HepG2 (cell line): ENCODE results near the gene ACACB. TPM values are rescaled to one million over a fixed set of nuclear protein-coding genes. Genes with fewer than 3 reads are reported as not detected.

Experiments
- ATAC-seq: fragments of 200-7000 bp; cut with Tn5 transposase; 3 replicates; pipeline ENCODE4 v1.9.1; 2020; ENCODE audit warnings: mild to moderate bottlenecking, moderate library complexity
- BruUV-seq: library from RNA; stranded (reverse); fragments of 400-500 nt; replicated peaks from 2 replicates; lab custom pipeline; 2021; lab: Mats Ljungman, UMichigan
- CTCF ChIA-PET: fragments of 300-600 bp; formaldehyde crosslinking; extraction: SDS; loops from one replicate; lab custom pipeline; 2021; ENCODE audit warnings: low total read pairs, inconsistent platforms, low intra/inter-chr PET ratio; lab: Yijun Ruan, JAX
- POLR2A ChIA-PET: fragments of 350-600 bp; sonication (Branson Sonifier 250); formaldehyde crosslinking; loops from one replicate; lab custom pipeline; 2020; ENCODE audit warnings: antibody characterized with exemption, inconsistent platforms; lab: Yijun Ruan, JAX
- DNase-seq: peaks from one replicate; pipeline ENCODE4 v3.0.0-alpha.2; 2015; ENCODE audit warnings: low spot score
- FAIRE-seq: peaks from 3 replicates; lab custom pipeline; 2011; peaks lifted over from hg19 to GRCh38; lab: Jason Lieb, UNC
- H2AFZ ChIP-seq: one replicate; pipeline ENCODE4 v1.6.1; 2011; ENCODE audit warnings: low read length, inconsistent platforms
- H3K27ac ChIP-seq: fragments of 300-600 bp; 3 replicates; pipeline ENCODE4 v1.8.0; 2011; ENCODE audit warnings: mixed run types, mild to moderate bottlenecking, mixed read lengths, low read length, inconsistent platforms; ENCODE audit not compliant: insufficient read depth; ENCODE audit errors: extremely low read length
- H3K27me3 ChIP-seq, 2 experiments: fragments of 200-600 bp in 1 of 2; 2 replicates in 1 of 2; 3 replicates in 1 of 2; pipeline versions ENCODE4 v1.6.0 to v1.8.0; 2011; ENCODE audit warnings: low read length in 2 of 2, mild to moderate bottlenecking in 2 of 2, moderate library complexity in 2 of 2, inconsistent platforms in 1 of 2; ENCODE audit not compliant: insufficient read depth in 2 of 2, control insufficient read depth in 1 of 2
- H3K36me3 ChIP-seq, 2 experiments: fragments of 200-600 bp in 1 of 2; replicated peaks in 1 of 2; 2 replicates in 1 of 2; 3 replicates in 1 of 2; pipeline versions ENCODE4 v1.5.1 to v1.8.0; 2011; ENCODE audit warnings: low read length in 2 of 2, inconsistent platforms in 1 of 2; ENCODE audit not compliant: insufficient read depth in 2 of 2, control insufficient read depth in 1 of 2
- H3K4me1 ChIP-seq: 2 replicates; pipeline ENCODE4 v1.5.1; 2012; ENCODE audit warnings: low read length, inconsistent platforms; ENCODE audit not compliant: insufficient read depth
- H3K4me2 ChIP-seq: 2 replicates; pipeline ENCODE4 v1.6.0; 2011; ENCODE audit warnings: low read depth, low read length, inconsistent platforms
- H3K4me3 ChIP-seq, 3 experiments: fragments of 200-600 bp in 1 of 3; sonication (generic), shearing (Covaris generic) in 1 of 3; replicated peaks in 1 of 3; 2 replicates each; pipeline ENCODE4 v1.5.1; 2011 to 2016; ENCODE audit warnings: low read length in 3 of 3, inconsistent platforms in 2 of 3, low read depth in 2 of 3, mild to moderate bottlenecking in 2 of 3, control low read depth in 1 of 3, mixed read lengths in 1 of 3; ENCODE audit not compliant: insufficient read depth in 1 of 3
- H3K79me2 ChIP-seq: one replicate; pipeline ENCODE4 v1.6.1; 2011; ENCODE audit warnings: low read length, inconsistent platforms; ENCODE audit not compliant: insufficient read depth
- H3K9ac ChIP-seq: 2 replicates; pipeline ENCODE4 v1.6.0; 2011; ENCODE audit warnings: mild to moderate bottlenecking, low read depth, low read length, inconsistent platforms; ENCODE audit not compliant: insufficient read depth
- H3K9me3 ChIP-seq: 2 replicates; pipeline ENCODE4 v1.5.1; 2012; ENCODE audit warnings: mild to moderate bottlenecking, low read length
- H4K20me1 ChIP-seq: 2 replicates; pipeline ENCODE4 v1.6.0; 2011; ENCODE audit warnings: inconsistent platforms, mild to moderate bottlenecking, low read length, moderate library complexity; ENCODE audit not compliant: insufficient read depth
- ARNT ChIP-seq: fragments of 450-650 bp; IDR thresholded peaks from 2 replicates; pipeline ENCODE4 v1.6.1; 2017
- CENPX ChIP-seq: sonication (generic); formaldehyde crosslinking; IDR thresholded peaks from 2 replicates; pipeline ENCODE4 v1.9.0; 2021; ENCODE audit warnings: mild to moderate bottlenecking, missing genetic modification reagents, moderate library complexity
- ELF3 ChIP-seq: IDR thresholded peaks from 2 replicates; pipeline ENCODE4 v1.6.1; 2016; ENCODE audit warnings: missing genetic modification reagents, missing compliant biosample characterization
- MLXIP ChIP-seq: sonication (generic); formaldehyde crosslinking; IDR thresholded peaks from 2 replicates; pipeline ENCODE4 v1.9.0; 2021; ENCODE audit warnings: missing genetic modification reagents, borderline replicate concordance
- USF2 ChIP-seq, 2 experiments: sonication (generic) in 1 of 2; formaldehyde crosslinking in 1 of 2; IDR thresholded peaks; 2 replicates each; pipeline versions ENCODE4 v1.5.1 to v1.6.1; 2011 to 2020; ENCODE audit warnings: borderline replicate concordance in 1 of 2, low read depth in 1 of 2, low read length in 1 of 2, mild to moderate bottlenecking in 1 of 2, missing genetic modification reagents in 1 of 2, moderate library complexity in 1 of 2
- ZC3H13 ChIP-seq: sonication (generic); formaldehyde crosslinking; IDR thresholded peaks from 2 replicates; pipeline ENCODE4 v1.8.1; 2023; ENCODE audit warnings: mild to moderate bottlenecking, missing genetic modification reagents, moderate library complexity
- ZNF580 ChIP-seq: IDR thresholded peaks from 2 replicates; pipeline ENCODE4 v1.6.1; 2016; ENCODE audit warnings: low read depth, borderline replicate concordance
- ZNF781 ChIP-seq: sonication (generic); formaldehyde crosslinking; IDR thresholded peaks from 2 replicates; pipeline ENCODE4 v1.5.1; 2020; ENCODE audit warnings: borderline replicate concordance, mild to moderate bottlenecking, missing genetic modification reagents; ENCODE audit errors: not compliant biosample characterization
- WGBS: methylation state at CpG from one replicate; pipeline ENCODE4 v1.1.6; 2017; ENCODE audit warnings: low lambda C conversion rate; 5-methylcytosine and 5-hydroxymethylcytosine counted together
- in situ Hi-C: cut with HindIII; loops from 2 replicates; pipeline ENCODE4 v1.10.0; 2017; ENCODE audit warnings: low pct_unique_long_range_greater_than_20kb; ENCODE audit not compliant: extremely low pct_ligation_motif_present
- intact Hi-C: fragments of 100-400 bp; cut with micrococcal nuclease; formaldehyde crosslinking; loops from one replicate; pipeline ENCODE4 v1.10.0; 2022; ENCODE audit not compliant: unreplicated experiment
- polyA plus RNA-seq, 8 experiments: library from polyadenylated mRNA; depleted of rRNA in 3 of 8; stranded (reverse) in 7 of 8; unstranded in 1 of 8; fragments of >200 nt; fragmentation: Illumina TruSeq in 4 of 8; extraction: Trizol in 4 of 8; gene quantifications; 2 replicates each; pipeline versions ENCODE4 v1.2.1 to v1.2.3, GENCODE V29; 2011 to 2016; ENCODE audit warnings: low read depth in 4 of 8, missing spikeins in 1 of 8, mixed read lengths in 1 of 8; ENCODE audit not compliant: insufficient read depth in 1 of 8
- total RNA-seq, 5 experiments: library from RNA; depleted of rRNA; stranded (reverse); fragments of >200 nt; fragmentation: Illumina TruSeq; extraction: Trizol; gene quantifications; 2 replicates each; pipeline ENCODE4 v1.2.3, GENCODE V29; 2016; ENCODE audit warnings: low read depth in 1 of 5
- TF ChIP-seq, protein P1 (sequence below): sonication (generic); formaldehyde crosslinking; IDR thresholded peaks from 2 replicates; pipeline ENCODE4 v1.8.1; 2023; ENCODE audit warnings: mild to moderate bottlenecking, inconsistent platforms, moderate library complexity, missing genetic modification reagents, borderline replicate concordance
- TF ChIP-seq, protein P2 (sequence below): sonication (generic); formaldehyde crosslinking; IDR thresholded peaks from 2 replicates; pipeline ENCODE4 v1.8.1; 2023; ENCODE audit warnings: mild to moderate bottlenecking, missing genetic modification reagents
- TF ChIP-seq, protein P3 (sequence below): sonication (generic); formaldehyde crosslinking; IDR thresholded peaks from 2 replicates; pipeline ENCODE4 v1.8.1; 2022; ENCODE audit warnings: mild to moderate bottlenecking, missing genetic modification reagents

The ACACB gene
- total and polyA plus RNA-seq, 2 of the 13 experiments (the other 11 are each of a cell fraction or from before 2014, with no cell fraction given) = 6.2 to 8.6 TPM

DNA sequence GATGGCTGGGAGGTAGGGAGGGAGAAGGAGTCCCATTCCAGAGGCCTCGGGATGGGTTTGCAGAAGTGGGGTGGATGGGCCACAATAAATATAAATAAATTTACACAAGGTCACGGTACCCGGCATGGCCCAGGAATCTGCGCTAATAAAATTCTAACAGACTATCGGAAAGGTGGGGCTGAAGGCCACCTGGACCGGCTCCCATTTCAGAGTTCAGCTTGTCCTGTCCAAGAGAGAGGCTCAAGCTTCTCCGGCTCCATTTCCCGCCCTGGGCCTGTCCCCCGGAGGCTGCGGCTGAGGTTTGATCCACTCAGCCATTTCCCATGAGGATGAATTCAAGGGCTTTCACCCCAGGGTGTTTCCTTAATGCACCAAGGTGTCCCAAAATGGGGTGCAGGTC lies 162.5 kb downstream of the ACACB start:
- no peak overlapping the region for H2AFZ ChIP-seq
- no peaks in the 10 kb centered on the region for H4K20me1 ChIP-seq
- no peaks in the 10 kb centered on the region for H3K9me3 ChIP-seq
- no peak overlapping the region for H3K4me3 ChIP-seq
- no TSS peak for BruUV-seq
- in situ Hi-C loops = no loop called here
- TF ChIP-seq ZNF580 (CRISPR knock-in tag) (no peak), ZNF781 (CRISPR knock-in tag) (no peak), MLXIP (CRISPR knock-in tag) (no peak), ELF3 (CRISPR knock-in tag) (no peak), ZC3H13 (CRISPR knock-in tag) (no peak), ARNT (no peak), USF2 (IDR thresholded peaks at IDR 0.05; ENCODE audit: low read depth, low read length) (no peak), USF2 (CRISPR knock-in tag; IDR thresholded peaks at IDR 0.05; ENCODE audit: borderline replicate concordance) (no peak), CENPX (no peak)
- TF ChIP-seq, protein P1, sequence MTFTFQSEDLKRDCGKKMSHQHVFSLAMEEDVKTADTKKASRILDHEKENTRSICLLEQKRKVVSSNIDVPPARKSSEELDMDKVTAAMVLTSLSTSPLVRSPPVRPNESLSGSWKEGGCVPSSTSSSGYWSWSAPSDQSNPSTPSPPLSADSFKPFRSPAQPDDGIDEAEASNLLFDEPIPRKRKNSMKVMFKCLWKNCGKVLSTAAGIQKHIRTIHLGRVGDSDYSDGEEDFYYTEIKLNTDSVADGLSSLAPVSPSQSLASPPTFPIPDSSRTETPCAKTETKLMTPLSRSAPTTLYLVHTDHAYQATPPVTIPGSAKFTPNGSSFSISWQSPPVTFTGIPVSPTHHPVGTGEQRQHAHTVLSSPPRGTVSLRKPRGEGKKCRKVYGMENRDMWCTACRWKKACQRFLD (CRISPR knock-in tag) = no peak
- TF ChIP-seq, protein P2, sequence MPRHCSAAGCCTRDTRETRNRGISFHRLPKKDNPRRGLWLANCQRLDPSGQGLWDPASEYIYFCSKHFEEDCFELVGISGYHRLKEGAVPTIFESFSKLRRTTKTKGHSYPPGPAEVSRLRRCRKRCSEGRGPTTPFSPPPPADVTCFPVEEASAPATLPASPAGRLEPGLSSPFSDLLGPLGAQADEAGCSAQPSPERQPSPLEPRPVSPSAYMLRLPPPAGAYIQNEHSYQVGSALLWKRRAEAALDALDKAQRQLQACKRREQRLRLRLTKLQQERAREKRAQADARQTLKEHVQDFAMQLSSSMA (CRISPR knock-in tag) = no peak
- TF ChIP-seq, protein P3, sequence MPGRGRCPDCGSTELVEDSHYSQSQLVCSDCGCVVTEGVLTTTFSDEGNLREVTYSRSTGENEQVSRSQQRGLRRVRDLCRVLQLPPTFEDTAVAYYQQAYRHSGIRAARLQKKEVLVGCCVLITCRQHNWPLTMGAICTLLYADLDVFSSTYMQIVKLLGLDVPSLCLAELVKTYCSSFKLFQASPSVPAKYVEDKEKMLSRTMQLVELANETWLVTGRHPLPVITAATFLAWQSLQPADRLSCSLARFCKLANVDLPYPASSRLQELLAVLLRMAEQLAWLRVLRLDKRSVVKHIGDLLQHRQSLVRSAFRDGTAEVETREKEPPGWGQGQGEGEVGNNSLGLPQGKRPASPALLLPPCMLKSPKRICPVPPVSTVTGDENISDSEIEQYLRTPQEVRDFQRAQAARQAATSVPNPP (CRISPR knock-in tag) = no peak
- WGBS = 96% methylated on average over 10 of the region's 10 CpGs
- intact Hi-C loops = no loop called here
- no peak for ATAC-seq
- H3K4me2 ChIP-seq = no peak overlapping the region
- H3K27ac ChIP-seq = no peak overlapping the region
- peaks cover 53% of the 10 kb centered on the region for H3K4me1 ChIP-seq
- FAIRE-seq = no peak
- CTCF ChIA-PET = no interaction called here
- no peaks in the 10 kb centered on the region for H3K36me3 ChIP-seq
- POLR2A ChIA-PET = no interaction called here
- no peak overlapping the region for H3K9ac ChIP-seq
- DNase-seq = no peak
- H3K27me3 ChIP-seq = peaks cover 0 to 1% of the 10 kb centered on the region in 2 experiments; a peak in 1 of 5 replicates
- H3K79me2 ChIP-seq = no peaks in the 10 kb centered on the region
